Testis (tissue), 2 donors: Measurements from ENCODE around the gene STRN.

Experiments used
- POLR2A ChIP-seq: fragments of 450-650 bp; IDR thresholded peaks from one replicate; pipeline ENCODE4 v1.6.1; 2017; ENCODE audit warnings: antibody characterized with exemption, mild to moderate bottlenecking, moderate library complexity
- TF ChIP-seq, protein P1 (sequence below), 3 experiments: fragments of 450-650 bp in 2 of 3; fragments of 200-600 bp in 1 of 3; sonication (generic) in 1 of 3; IDR thresholded peaks; one replicate each; pipeline ENCODE4 v1.5.1; 2016 to 2019; ENCODE audit warnings: antibody characterized with exemption in 3 of 3, mild to moderate bottlenecking in 2 of 3, moderate library complexity in 1 of 3

GRCh38 chr2:36949845-36950244 is 16.5 kb downstream of the STRN start:
- TF ChIP-seq, protein P1, sequence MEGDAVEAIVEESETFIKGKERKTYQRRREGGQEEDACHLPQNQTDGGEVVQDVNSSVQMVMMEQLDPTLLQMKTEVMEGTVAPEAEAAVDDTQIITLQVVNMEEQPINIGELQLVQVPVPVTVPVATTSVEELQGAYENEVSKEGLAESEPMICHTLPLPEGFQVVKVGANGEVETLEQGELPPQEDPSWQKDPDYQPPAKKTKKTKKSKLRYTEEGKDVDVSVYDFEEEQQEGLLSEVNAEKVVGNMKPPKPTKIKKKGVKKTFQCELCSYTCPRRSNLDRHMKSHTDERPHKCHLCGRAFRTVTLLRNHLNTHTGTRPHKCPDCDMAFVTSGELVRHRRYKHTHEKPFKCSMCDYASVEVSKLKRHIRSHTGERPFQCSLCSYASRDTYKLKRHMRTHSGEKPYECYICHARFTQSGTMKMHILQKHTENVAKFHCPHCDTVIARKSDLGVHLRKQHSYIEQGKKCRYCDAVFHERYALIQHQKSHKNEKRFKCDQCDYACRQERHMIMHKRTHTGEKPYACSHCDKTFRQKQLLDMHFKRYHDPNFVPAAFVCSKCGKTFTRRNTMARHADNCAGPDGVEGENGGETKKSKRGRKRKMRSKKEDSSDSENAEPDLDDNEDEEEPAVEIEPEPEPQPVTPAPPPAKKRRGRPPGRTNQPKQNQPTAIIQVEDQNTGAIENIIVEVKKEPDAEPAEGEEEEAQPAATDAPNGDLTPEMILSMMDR (IDR thresholded peaks at IDR 0.05): no peak
- no peak for TF ChIP-seq POLR2A
